ENCODE measurements around the gene HOXC5. TPM values are rescaled to one million over a fixed set of nuclear protein-coding genes. Genes with fewer than 3 reads are reported as not detected.

HOXC5 gene
- total and polyA plus RNA-seq, 3 donors from 2014 or later: 1.3 to 5.5 (median 1.9) TPM

DNA sequence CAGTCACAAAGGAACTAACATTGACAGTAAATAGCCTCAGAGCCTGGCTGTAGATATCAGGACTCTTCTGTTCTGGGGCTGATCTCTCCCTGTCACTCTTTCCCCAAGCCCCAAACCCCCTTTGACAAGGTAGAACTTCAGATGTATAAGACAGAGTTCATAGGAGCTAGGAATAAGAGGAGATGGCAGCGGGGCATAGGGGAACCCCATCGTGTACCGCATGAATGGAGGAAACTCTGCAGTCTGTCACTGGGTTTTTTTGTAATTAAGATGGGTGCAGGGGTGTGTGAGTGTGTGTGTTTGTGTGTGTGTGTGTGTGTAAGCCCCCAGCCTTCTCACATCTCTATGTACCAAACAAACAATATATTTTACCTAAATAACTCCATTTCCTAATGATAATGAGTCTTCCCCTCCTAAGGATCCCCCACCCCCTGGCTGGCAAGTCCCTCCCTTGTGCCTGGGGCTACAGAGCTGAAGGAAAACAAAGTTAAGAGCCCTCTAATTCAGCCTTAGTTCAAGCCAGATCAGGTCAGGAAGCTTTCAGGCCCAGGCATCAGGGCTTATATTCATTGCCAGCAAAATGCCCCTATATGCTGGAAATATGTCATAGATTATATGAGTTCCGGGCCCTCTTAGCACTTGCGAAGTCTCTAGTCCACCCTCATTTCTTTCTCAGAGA lies 11.7 kb downstream of the HOXC5 start:
- DNase-seq: no peak
- TF ChIP-seq, protein P1, sequence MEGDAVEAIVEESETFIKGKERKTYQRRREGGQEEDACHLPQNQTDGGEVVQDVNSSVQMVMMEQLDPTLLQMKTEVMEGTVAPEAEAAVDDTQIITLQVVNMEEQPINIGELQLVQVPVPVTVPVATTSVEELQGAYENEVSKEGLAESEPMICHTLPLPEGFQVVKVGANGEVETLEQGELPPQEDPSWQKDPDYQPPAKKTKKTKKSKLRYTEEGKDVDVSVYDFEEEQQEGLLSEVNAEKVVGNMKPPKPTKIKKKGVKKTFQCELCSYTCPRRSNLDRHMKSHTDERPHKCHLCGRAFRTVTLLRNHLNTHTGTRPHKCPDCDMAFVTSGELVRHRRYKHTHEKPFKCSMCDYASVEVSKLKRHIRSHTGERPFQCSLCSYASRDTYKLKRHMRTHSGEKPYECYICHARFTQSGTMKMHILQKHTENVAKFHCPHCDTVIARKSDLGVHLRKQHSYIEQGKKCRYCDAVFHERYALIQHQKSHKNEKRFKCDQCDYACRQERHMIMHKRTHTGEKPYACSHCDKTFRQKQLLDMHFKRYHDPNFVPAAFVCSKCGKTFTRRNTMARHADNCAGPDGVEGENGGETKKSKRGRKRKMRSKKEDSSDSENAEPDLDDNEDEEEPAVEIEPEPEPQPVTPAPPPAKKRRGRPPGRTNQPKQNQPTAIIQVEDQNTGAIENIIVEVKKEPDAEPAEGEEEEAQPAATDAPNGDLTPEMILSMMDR (IDR thresholded peaks at IDR 0.05): no peak
- TF ChIP-seq POLR2A (IDR thresholded peaks at IDR 0.05): no peak
- 79 to 93% methylated on average over 5 of the region's 5 CpGs for WGBS, 2 donors
- intact Hi-C loops (cut with DNase I; ENCODE audit: low total_unique reads): no loop called here
- Histone ChIP-seq H3K4me3 (no peak overlapping the region), H3K9me3 (no peaks in the 10 kb centered on the region), H3K27ac (no peak overlapping the region), H3K4me1 (no peaks in the 10 kb centered on the region), H3K27me3 (no peaks in the 10 kb centered on the region), H3K36me3 (ENCODE audit: low read depth, missing control alignments) (no peaks in the 10 kb centered on the region)

DNA sequence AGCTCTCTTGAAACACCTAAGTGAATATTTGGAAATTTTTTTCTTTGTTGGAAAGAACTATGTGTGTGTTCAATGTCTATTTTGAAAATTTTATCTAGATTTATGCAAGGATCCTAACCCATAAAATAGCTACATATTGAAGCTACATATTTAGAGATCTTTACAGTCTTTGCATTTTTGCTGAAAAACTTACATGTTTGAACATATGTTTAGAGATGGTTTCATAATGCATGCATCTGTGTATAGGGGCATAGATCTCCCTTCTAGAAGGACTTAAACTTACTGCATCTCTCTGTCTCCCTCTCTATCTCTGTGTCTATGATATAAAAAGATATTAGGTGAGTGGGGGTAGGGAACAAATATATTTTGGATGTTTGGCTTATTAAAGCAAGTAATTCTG lies 12.6 kb downstream of the HOXC5 start:
- no peak for DNase-seq
- H3K4me3 ChIP-seq: no peak overlapping the region

DNA sequence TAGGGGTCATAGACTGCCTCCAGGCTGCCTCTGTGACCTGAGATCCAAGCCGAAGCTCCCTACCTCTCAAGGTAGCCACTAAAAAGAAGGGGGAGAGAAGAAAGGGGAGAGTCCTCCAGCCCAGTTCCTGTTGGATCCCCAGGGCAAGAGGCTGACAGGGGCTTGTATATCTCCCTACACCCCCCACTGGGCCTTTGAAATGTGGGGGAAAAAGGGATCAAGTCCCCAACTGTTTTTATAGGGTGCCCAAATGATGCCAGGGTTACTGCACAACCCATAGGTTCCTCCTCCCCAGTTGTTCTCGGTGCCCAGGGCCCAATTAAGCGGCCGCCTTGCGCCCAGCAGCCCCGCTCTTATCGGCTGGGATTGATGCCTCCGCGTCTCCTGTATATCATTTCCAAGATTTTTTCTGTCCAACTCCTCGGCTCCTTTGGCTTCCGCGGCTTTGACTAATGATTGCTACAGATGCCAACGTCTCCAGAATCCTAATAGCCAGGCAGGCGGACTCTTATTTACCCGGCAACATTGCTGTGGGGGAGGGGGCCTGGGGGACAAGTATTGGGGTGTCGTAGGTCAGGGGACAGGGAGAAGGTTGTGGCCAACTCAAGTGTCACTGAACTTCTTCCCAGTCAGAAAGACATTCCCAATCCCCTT lies 13.1 kb downstream of the HOXC5 start:
- no peak overlapping the region for H3K4me3 ChIP-seq

More for the DNA sequence above, 12.6 kb downstream of the HOXC5 start:
- Histone ChIP-seq H3K9me3 (no peaks in the 10 kb centered on the region), H3K4me1 (no peaks in the 10 kb centered on the region), H3K27ac (no peak overlapping the region), H3K27me3 (no peaks in the 10 kb centered on the region), H3K36me3 (ENCODE audit: low read depth, missing control alignments) (no peaks in the 10 kb centered on the region)
- TF ChIP-seq, protein P1 (IDR thresholded peaks at IDR 0.05): no peak
- no peak for TF ChIP-seq POLR2A (IDR thresholded peaks at IDR 0.05)
- intact Hi-C loops (cut with DNase I; ENCODE audit: low total_unique reads): no loop called here

DNA sequence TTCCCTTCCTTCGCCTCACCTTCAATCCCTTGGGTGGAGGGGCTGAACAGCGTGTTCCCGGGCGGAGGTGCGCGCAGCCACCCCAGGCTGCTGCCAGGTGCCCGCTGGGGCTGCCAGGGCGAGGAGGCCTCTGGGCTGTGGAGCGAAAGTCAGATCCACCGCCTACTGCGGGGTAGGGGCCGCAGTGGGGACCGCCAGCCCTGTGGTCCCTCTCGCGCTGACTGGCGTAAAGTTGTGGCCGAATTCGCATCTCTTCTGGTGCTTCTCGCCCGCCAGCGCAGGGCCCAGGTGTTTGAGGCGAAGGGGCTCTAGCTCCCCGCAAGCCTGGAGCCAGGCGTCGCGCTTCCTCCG lies 13.9 kb downstream of the HOXC5 start:
- Histone ChIP-seq H3K36me3 (ENCODE audit: low read depth, missing control alignments) (no peaks in the 10 kb centered on the region), H3K27ac (no peak overlapping the region), H3K4me1 (no peaks in the 10 kb centered on the region), H3K9me3 (no peaks in the 10 kb centered on the region), H3K27me3 (no peaks in the 10 kb centered on the region), H3K4me3 (peak overlapping the region in 1 of 2 donors; percentile 49)
- intact Hi-C loops (cut with DNase I; ENCODE audit: low total_unique reads): no loop called here
- TF ChIP-seq, protein P1 (IDR thresholded peaks at IDR 0.05): no peak
- no peak for TF ChIP-seq POLR2A (IDR thresholded peaks at IDR 0.05)
- 47 to 71% methylated on average over 23 to 27 of the region's 27 CpGs for WGBS, 2 donors
- DNase-seq: no peak

More for the DNA sequence above, 13.1 kb downstream of the HOXC5 start:
- DNase-seq: no peak
- Histone ChIP-seq H3K9me3 (no peaks in the 10 kb centered on the region), H3K36me3 (ENCODE audit: low read depth, missing control alignments) (no peaks in the 10 kb centered on the region), H3K4me1 (no peaks in the 10 kb centered on the region), H3K27me3 (no peaks in the 10 kb centered on the region), H3K27ac (no peak overlapping the region)
- intact Hi-C loops (cut with DNase I; ENCODE audit: low total_unique reads): no loop called here
- TF ChIP-seq, protein P1 (IDR thresholded peaks at IDR 0.05): no peak
- TF ChIP-seq POLR2A (IDR thresholded peaks at IDR 0.05): no peak
- 48 to 58% methylated on average over 16 of the region's 16 CpGs for WGBS, 2 donors

All from testis (tissue), 3 donors.